Panc1 (cell line): ENCODE data around the gene NSG2. TPM values are rescaled to one million over a fixed set of nuclear protein-coding genes. Genes with fewer than 3 reads are reported as not detected.

ENCODE experiments used
- ATAC-seq: fragments of 200-7000 bp; cut with Tn5 transposase; 2 replicates; pipeline ENCODE4 v1.9.1; 2020; ENCODE audit warnings: mild to moderate bottlenecking, moderate library complexity
- BruUV-seq: library from RNA; stranded (reverse); fragments of 400-500 nt; replicated peaks from 2 replicates; lab custom pipeline; 2021; lab: Mats Ljungman, UMichigan
- CTCF ChIA-PET: fragments of 300-600 bp; sonication (Branson Sonifier 250); formaldehyde crosslinking; loops from one replicate; lab custom pipeline; 2022; ENCODE audit warnings: antibody characterized with exemption; lab: Charles Lee
- POLR2A ChIA-PET: fragments of 300-600 bp; sonication (Branson Sonifier 250); formaldehyde crosslinking; loops from one replicate; lab custom pipeline; 2022; ENCODE audit warnings: antibody characterized with exemption; lab: Charles Lee
- DNase-seq: peaks from one replicate; pipeline ENCODE4 v3.0.0-alpha.2; 2010; ENCODE audit warnings: low read depth, low spot score
- H3K27ac ChIP-seq: 2 replicates; pipeline ENCODE4 v1.5.1; 2011; ENCODE audit warnings: mild to moderate bottlenecking, low read length, inconsistent platforms
- H3K27me3 ChIP-seq: fragments of 200-500 bp; sonication (Bioruptor generic); 2 replicates; pipeline ENCODE4 v1.6.0; 2014; ENCODE audit warnings: low read length, inconsistent platforms; ENCODE audit not compliant: control insufficient read depth, insufficient read depth
- H3K36me3 ChIP-seq: fragments of 200-500 bp; sonication (Bioruptor generic); 2 replicates; pipeline ENCODE4 v1.5.1; 2014; ENCODE audit warnings: inconsistent platforms, mild to moderate bottlenecking, low read length, moderate library complexity; ENCODE audit not compliant: control insufficient read depth, insufficient read depth
- H3K4me1 ChIP-seq: 2 replicates; pipeline ENCODE4 v1.5.1; 2011; ENCODE audit warnings: inconsistent platforms, mild to moderate bottlenecking, low read length, moderate library complexity; ENCODE audit not compliant: control insufficient read depth, insufficient read depth
- H3K4me3 ChIP-seq, 2 experiments: 2 replicates each; pipeline ENCODE4 v1.5.1; 2011 to 2012; ENCODE audit warnings: low read depth in 2 of 2, low read length in 2 of 2, mild to moderate bottlenecking in 2 of 2, inconsistent platforms in 1 of 2, moderate library complexity in 1 of 2
- H3K9me3 ChIP-seq: fragments of 200-500 bp; sonication (Bioruptor generic); 2 replicates; pipeline ENCODE4 v1.5.1; 2014; ENCODE audit warnings: low read depth, mild to moderate bottlenecking, inconsistent platforms, low read length, moderate library complexity; ENCODE audit not compliant: control insufficient read depth, insufficient read depth
- POLR2AphosphoS5 ChIP-seq: IDR thresholded peaks from 2 replicates; pipeline ENCODE4 v1.6.1; 2012; ENCODE audit warnings: mild to moderate bottlenecking, low read depth, low read length, moderate library complexity
- SIN3A ChIP-seq: IDR thresholded peaks from 2 replicates; pipeline ENCODE4 v1.6.1; 2012; ENCODE audit warnings: low read depth, mild to moderate bottlenecking, low read length, moderate library complexity, borderline replicate concordance; ENCODE audit not compliant: insufficient read depth
- TCF7L2 ChIP-seq: IDR thresholded peaks from 2 replicates; pipeline ENCODE4 v1.6.1; 2011; ENCODE audit warnings: mild to moderate bottlenecking, low read depth, low read length, inconsistent platforms
- in situ Hi-C: cut with HindIII; loops from 2 replicates; pipeline ENCODE4 v1.10.0; 2016; ENCODE audit warnings: low sequenced_read_pairs, low pct_unique_long_range_greater_than_20kb
- intact Hi-C: fragments of 100-400 bp; cut with micrococcal nuclease; formaldehyde crosslinking; loops from one replicate; pipeline ENCODE4 v1.10.0; 2022; ENCODE audit not compliant: unreplicated experiment
- total RNA-seq: library from RNA; stranded (reverse); gene quantifications from one replicate; pipeline ENCODE4 v1.2.1, GENCODE V29; 2021; ENCODE audit not compliant: unreplicated experiment
- TF ChIP-seq, protein P1 (sequence below), 2 experiments: IDR thresholded peaks; 2 replicates each; pipeline ENCODE4 v1.6.1; 2011 to 2012; ENCODE audit warnings: low read depth in 2 of 2, control low read depth in 1 of 2, low read length in 1 of 2, mild to moderate bottlenecking in 1 of 2, moderate library complexity in 1 of 2; ENCODE audit not compliant: insufficient read depth in 1 of 2
- TF ChIP-seq, protein P2 (sequence below): fragments of 450-650 bp; IDR thresholded peaks from 2 replicates; pipeline ENCODE4 v1.5.1; 2017; ENCODE audit warnings: mild to moderate bottlenecking

The NSG2 gene
- total RNA-seq, 1 experiment from 2014 or later = not detected

DNA sequence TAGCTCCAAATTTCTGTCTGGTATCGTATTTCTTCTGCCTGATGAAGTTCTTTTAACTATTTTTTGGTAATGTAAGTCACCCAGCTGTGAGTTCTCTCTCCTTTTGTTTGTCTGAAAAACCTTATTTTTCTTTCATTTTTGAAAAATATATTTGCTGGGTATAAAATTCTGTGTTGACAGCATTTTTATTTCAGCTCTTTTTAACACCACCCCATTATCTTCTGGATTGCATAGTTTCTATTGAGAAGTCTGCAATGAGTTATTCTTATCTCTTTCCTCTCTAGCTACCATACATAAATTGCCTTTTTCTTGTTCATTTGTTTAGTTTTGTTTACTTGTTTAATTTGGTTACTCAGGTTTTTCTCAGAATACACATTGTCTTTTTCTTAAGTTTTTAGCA, 109.1 kb downstream of the NSG2 start:
- intact Hi-C loops (no loop called here), in situ Hi-C loops (no loop called here)
- no peaks in the 10 kb centered on the region for H3K4me1 ChIP-seq
- BruUV-seq = no TSS peak
- no peak for DNase-seq
- ChIA-PET POLR2A (no interaction called here), CTCF (no interaction called here)
- no peak overlapping the region for H3K4me3 ChIP-seq
- peaks cover 8% of the 10 kb centered on the region; the same call in 1 of the 2 replicates for H3K9me3 ChIP-seq
- H3K27me3 ChIP-seq = peaks cover 15% of the 10 kb centered on the region
- no peaks in the 10 kb centered on the region for H3K36me3 ChIP-seq
- TF ChIP-seq, protein P1, sequence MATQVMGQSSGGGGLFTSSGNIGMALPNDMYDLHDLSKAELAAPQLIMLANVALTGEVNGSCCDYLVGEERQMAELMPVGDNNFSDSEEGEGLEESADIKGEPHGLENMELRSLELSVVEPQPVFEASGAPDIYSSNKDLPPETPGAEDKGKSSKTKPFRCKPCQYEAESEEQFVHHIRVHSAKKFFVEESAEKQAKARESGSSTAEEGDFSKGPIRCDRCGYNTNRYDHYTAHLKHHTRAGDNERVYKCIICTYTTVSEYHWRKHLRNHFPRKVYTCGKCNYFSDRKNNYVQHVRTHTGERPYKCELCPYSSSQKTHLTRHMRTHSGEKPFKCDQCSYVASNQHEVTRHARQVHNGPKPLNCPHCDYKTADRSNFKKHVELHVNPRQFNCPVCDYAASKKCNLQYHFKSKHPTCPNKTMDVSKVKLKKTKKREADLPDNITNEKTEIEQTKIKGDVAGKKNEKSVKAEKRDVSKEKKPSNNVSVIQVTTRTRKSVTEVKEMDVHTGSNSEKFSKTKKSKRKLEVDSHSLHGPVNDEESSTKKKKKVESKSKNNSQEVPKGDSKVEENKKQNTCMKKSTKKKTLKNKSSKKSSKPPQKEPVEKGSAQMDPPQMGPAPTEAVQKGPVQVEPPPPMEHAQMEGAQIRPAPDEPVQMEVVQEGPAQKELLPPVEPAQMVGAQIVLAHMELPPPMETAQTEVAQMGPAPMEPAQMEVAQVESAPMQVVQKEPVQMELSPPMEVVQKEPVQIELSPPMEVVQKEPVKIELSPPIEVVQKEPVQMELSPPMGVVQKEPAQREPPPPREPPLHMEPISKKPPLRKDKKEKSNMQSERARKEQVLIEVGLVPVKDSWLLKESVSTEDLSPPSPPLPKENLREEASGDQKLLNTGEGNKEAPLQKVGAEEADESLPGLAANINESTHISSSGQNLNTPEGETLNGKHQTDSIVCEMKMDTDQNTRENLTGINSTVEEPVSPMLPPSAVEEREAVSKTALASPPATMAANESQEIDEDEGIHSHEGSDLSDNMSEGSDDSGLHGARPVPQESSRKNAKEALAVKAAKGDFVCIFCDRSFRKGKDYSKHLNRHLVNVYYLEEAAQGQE (IDR thresholded peaks at IDR 0.05; ENCODE audit: insufficient read depth in 1 of 2, low read depth in 2 of 2, low read length in 1 of 2) = no peak
- TF ChIP-seq TCF7L2 = no peak
- TF ChIP-seq SIN3A = no peak
- TF ChIP-seq POLR2AphosphoS5 = no peak
- TF ChIP-seq, protein P2, sequence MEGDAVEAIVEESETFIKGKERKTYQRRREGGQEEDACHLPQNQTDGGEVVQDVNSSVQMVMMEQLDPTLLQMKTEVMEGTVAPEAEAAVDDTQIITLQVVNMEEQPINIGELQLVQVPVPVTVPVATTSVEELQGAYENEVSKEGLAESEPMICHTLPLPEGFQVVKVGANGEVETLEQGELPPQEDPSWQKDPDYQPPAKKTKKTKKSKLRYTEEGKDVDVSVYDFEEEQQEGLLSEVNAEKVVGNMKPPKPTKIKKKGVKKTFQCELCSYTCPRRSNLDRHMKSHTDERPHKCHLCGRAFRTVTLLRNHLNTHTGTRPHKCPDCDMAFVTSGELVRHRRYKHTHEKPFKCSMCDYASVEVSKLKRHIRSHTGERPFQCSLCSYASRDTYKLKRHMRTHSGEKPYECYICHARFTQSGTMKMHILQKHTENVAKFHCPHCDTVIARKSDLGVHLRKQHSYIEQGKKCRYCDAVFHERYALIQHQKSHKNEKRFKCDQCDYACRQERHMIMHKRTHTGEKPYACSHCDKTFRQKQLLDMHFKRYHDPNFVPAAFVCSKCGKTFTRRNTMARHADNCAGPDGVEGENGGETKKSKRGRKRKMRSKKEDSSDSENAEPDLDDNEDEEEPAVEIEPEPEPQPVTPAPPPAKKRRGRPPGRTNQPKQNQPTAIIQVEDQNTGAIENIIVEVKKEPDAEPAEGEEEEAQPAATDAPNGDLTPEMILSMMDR = no peak
- H3K27ac ChIP-seq = no peak overlapping the region
- ATAC-seq = no peak

DNA sequence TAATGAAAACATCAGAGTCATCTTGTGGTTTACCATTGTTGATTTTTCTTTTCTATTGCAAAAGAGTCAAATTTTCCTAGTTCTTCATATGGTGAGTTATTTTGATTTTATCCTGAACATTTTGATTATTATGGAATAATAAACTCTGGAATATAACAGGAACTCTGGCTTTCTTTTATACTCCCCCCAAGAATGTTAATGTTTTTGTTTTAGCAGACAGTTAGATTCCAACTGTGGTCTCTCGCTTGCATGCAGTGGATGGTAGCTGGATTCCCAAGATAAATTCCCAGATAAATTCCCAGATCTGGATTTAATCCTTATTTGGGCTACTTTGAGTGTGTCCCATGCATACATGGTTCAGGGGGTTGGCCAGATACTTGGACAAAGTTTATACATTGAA, 109.8 kb downstream of the NSG2 start:
- no peaks in the 10 kb centered on the region for H3K36me3 ChIP-seq
- H3K27ac ChIP-seq = no peak overlapping the region
- ATAC-seq (no peak), DNase-seq (no peak)
- no peaks in the 10 kb centered on the region for H3K4me1 ChIP-seq
- peaks cover 15% of the 10 kb centered on the region for H3K27me3 ChIP-seq
- BruUV-seq = no TSS peak
- in situ Hi-C loops = no loop called here
- ChIA-PET CTCF (no interaction called here), POLR2A (no interaction called here)
- H3K4me3 ChIP-seq = no peak overlapping the region
- H3K9me3 ChIP-seq = peaks cover 8% of the 10 kb centered on the region; the same call in 1 of the 2 replicates
- TF ChIP-seq, protein P1 (IDR thresholded peaks at IDR 0.05; ENCODE audit: insufficient read depth in 1 of 2, low read depth in 2 of 2, low read length in 1 of 2) = no peak
- TF ChIP-seq SIN3A (no peak), POLR2AphosphoS5 (no peak), TCF7L2 (no peak)
- TF ChIP-seq, protein P2 = no peak
- intact Hi-C loops = no loop called here
